Prostate gland (tissue), 2 donors: Measurements from ENCODE around the gene FAM89A. TPM values are rescaled to one million over a fixed set of nuclear protein-coding genes. Genes with fewer than 3 reads are reported as not detected.

Source experiments
- DNase-seq: peaks from one replicate; pipeline ENCODE4 v3.0.0-alpha.2; 2019; ENCODE audit warnings: low spot score
- H3K27ac ChIP-seq, 2 donors: fragments of 200-600 bp; sonication (generic); 2 replicates each; pipeline ENCODE4 v1.5.1; 2017 to 2019
- H3K27me3 ChIP-seq: fragments of 200-600 bp; sonication (generic); replicated peaks from 2 replicates; pipeline ENCODE4 v1.5.1; 2019; ENCODE audit not compliant: insufficient read depth
- H3K36me3 ChIP-seq, 2 donors: fragments of 200-600 bp; sonication (generic); 1 replicate in 1 of 2; 2 replicates in 1 of 2; pipeline versions ENCODE4 v1.5.1 to v1.8.1; 2017 to 2019
- H3K4me1 ChIP-seq: fragments of 200-600 bp; sonication (generic); replicated peaks from 2 replicates; pipeline ENCODE4 v1.5.1; 2019
- H3K4me3 ChIP-seq, 2 donors: fragments of 200-600 bp; sonication (generic); 2 replicates each; pipeline ENCODE4 v1.5.1; 2017 to 2019
- H3K9me3 ChIP-seq: fragments of 200-600 bp; sonication (generic); 2 replicates; pipeline ENCODE4 v1.5.1; 2017
- CTCF ChIP-seq, 4 experiments: fragments of 200-600 bp in 2 of 4; fragments of 450-650 bp in 2 of 4; sonication (generic) in 2 of 4; IDR thresholded peaks; 1 replicate in 3 of 4; 2 replicates in 1 of 4; pipeline ENCODE4 v1.5.1; 2016 to 2019; ENCODE audit warnings: antibody characterized with exemption in 4 of 4, mild to moderate bottlenecking in 2 of 4, moderate library complexity in 2 of 4
- POLR2A ChIP-seq: fragments of 450-650 bp; IDR thresholded peaks from one replicate; pipeline ENCODE4 v1.6.1; 2016; ENCODE audit warnings: antibody characterized with exemption, mild to moderate bottlenecking
- POLR2AphosphoS5 ChIP-seq: sonication (generic); formaldehyde crosslinking; IDR thresholded peaks from one replicate; pipeline ENCODE4 v1.6.1; 2017; ENCODE audit warnings: antibody characterized with exemption
- WGBS: methylation state at CpG from one replicate; pipeline ENCODE4 v1.1.5; 2018; 5-methylcytosine and 5-hydroxymethylcytosine counted together
- intact Hi-C: fragments of 100-400 bp; cut with DNase I; formaldehyde crosslinking; loops from one replicate; pipeline ENCODE4 v1.14.2; 2022
- total RNA-seq, 2 donors: library from RNA; depleted of rRNA; stranded (reverse); fragments of >200 nt; gene quantifications; one replicate each; pipeline ENCODE4 v1.1.0, GENCODE V29; 2016

Gene FAM89A
- total RNA-seq, 2 donors from 2014 or later = 13.7 to 13.9 TPM

- H3K4me1 ChIP-seq = no peaks in the 10 kb centered on the region
- H3K36me3 ChIP-seq = no peaks in the 10 kb centered on the region
- no peak overlapping the region for H3K4me3 ChIP-seq
- H3K9me3 ChIP-seq = no peaks in the 10 kb centered on the region
- no peaks in the 10 kb centered on the region for H3K27me3 ChIP-seq
- intact Hi-C loops = no loop called here
- H3K27ac ChIP-seq = no peak overlapping the region
- DNase-seq = no peak
- WGBS = 86% methylated on average over 11 of the region's 11 CpGs
- TF ChIP-seq POLR2AphosphoS5 (no peak), CTCF (IDR thresholded peaks at IDR 0.05) (no peak), POLR2A (no peak)
Observed at GRCh38 chr1:231065510-231066241, 25.6 kb upstream of the FAM89A start.

GRCh38 chr1:231064418-231064817, 24.4 kb upstream of the FAM89A start:
- Histone ChIP-seq H3K27me3 (no peaks in the 10 kb centered on the region), H3K4me1 (no peaks in the 10 kb centered on the region), H3K27ac (no peak overlapping the region), H3K9me3 (no peaks in the 10 kb centered on the region), H3K36me3 (no peaks in the 10 kb centered on the region), H3K4me3 (no peak overlapping the region)
- TF ChIP-seq POLR2AphosphoS5 = no peak
- no peak for TF ChIP-seq POLR2A
- no peak for TF ChIP-seq CTCF (IDR thresholded peaks at IDR 0.05)
- 92% methylated on average over 3 of the region's 3 CpGs for WGBS
- no peak for DNase-seq
- intact Hi-C loops = no loop called here

GRCh38 chr1:231063331-231063730, 23.3 kb upstream of the FAM89A start:
- Histone ChIP-seq H3K9me3 (no peaks in the 10 kb centered on the region), H3K36me3 (no peaks in the 10 kb centered on the region), H3K27me3 (no peaks in the 10 kb centered on the region), H3K4me3 (no peak overlapping the region), H3K4me1 (no peaks in the 10 kb centered on the region), H3K27ac (no peak overlapping the region)
- DNase-seq = no peak
- intact Hi-C loops = no loop called here
- 55% methylated on average over 6 of the region's 6 CpGs for WGBS
- TF ChIP-seq POLR2AphosphoS5 = no peak
- no peak for TF ChIP-seq POLR2A
- no peak for TF ChIP-seq CTCF (IDR thresholded peaks at IDR 0.05)

GRCh38 chr1:231062500-231063270, 22.6 kb upstream of the FAM89A start:
- Histone ChIP-seq H3K27me3 (no peaks in the 10 kb centered on the region), H3K4me1 (no peaks in the 10 kb centered on the region), H3K4me3 (no peak overlapping the region), H3K27ac (no peak overlapping the region), H3K36me3 (no peaks in the 10 kb centered on the region), H3K9me3 (no peaks in the 10 kb centered on the region)
- DNase-seq = no peak
- TF ChIP-seq CTCF (IDR thresholded peaks at IDR 0.05) = no peak
- WGBS = 94% methylated on average over 11 of the region's 11 CpGs
- intact Hi-C loops = no loop called here
